Lung microvascular endothelial cell (primary cell): Measurements from ENCODE around the gene INPPL1. TPM values are rescaled to one million over a fixed set of nuclear protein-coding genes. Genes with fewer than 3 reads are reported as not detected.

Source experiments
- DNase-seq, 2 donors: peaks; one replicate each; pipeline versions ENCODE4 v3.0.0 to v3.0.0-alpha.2; 2010; ENCODE audit warnings: low read depth in 2 of 2
- total RNA-seq: library from RNA; depleted of rRNA; stranded (reverse); fragments of >200 nt; gene quantifications from 2 replicates; pipeline ENCODE4 v1.2.1, GENCODE V29; 2014

The INPPL1 gene
- total RNA-seq, 1 donor from 2014 or later: 38.5 TPM

DNA sequence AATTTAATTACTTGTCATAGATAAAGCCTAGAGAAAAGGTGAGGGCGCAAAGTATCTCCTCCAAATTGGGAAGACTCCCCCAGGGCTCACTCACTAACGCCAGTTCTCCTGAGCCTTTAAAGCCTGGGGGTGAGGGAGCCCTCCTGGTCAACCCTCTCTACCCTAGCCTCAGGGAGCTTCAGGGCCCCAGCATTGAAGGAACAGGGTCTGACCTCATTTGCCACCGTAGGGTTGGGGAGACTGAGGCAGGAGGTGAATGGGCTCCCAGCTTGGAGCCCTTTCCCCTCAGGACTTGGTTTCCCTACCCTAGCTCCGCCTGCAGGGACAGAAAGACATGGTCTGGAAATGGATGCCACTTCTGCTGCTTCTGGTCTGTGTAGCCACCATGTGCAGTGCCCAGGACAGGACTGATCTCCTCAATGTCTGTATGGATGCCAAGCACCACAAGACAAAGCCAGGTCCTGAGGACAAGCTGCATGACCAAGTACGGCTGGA, 6.3 kb upstream of the INPPL1 start:
- DNase-seq: no peak

DNA sequence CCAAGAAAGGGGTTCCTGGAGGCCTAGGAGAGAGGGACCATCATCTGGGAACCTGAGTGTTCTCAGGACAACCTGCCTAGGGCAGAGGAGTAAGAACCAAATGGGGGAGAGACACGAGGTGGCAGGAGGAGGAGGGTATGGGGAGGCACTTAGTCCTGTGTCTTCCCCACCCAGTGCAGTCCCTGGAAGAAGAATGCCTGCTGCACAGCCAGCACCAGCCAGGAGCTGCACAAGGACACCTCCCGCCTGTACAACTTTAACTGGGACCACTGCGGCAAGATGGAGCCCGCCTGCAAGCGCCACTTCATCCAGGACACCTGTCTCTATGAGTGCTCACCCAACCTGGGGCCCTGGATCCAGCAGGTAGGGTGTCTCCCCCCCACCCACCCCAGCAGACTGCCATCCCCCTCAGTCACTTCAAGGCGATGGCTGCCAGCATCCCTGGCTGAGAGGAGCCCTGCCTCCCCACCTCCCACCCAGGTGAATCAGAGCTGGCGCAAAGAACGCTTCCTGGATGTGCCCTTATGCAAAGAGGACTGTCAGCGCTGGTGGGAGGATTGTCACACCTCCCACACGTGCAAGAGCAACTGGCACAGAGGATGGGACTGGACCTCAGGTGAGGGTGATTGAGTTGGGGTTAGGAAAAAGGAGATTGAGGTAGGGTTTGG, 3.7 kb upstream of the INPPL1 start:
- no peak for DNase-seq

DNA sequence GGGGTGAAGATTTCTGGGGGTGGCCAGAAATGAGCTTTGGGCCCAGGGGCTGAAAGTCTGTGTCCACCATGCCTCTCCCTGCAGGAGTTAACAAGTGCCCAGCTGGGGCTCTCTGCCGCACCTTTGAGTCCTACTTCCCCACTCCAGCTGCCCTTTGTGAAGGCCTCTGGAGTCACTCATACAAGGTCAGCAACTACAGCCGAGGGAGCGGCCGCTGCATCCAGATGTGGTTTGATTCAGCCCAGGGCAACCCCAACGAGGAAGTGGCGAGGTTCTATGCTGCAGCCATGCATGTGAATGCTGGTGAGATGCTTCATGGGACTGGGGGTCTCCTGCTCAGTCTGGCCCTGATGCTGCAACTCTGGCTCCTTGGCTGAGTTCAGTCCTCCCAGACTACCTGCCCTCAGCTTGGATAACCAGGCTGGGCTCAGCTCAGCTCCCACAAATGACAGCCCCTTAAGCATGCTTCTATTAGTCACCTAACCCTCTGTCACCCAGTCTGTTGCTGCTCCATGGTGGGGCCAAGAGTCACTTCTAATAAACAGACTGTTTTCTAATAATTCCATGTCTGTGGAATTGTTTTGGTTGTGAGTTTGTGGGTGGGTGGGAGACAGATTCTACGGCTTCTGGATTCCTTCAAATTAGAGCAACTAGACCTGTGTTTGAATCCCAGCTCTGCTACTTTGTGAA, 3.0 kb upstream of the INPPL1 start:
- no peak for DNase-seq

DNA sequence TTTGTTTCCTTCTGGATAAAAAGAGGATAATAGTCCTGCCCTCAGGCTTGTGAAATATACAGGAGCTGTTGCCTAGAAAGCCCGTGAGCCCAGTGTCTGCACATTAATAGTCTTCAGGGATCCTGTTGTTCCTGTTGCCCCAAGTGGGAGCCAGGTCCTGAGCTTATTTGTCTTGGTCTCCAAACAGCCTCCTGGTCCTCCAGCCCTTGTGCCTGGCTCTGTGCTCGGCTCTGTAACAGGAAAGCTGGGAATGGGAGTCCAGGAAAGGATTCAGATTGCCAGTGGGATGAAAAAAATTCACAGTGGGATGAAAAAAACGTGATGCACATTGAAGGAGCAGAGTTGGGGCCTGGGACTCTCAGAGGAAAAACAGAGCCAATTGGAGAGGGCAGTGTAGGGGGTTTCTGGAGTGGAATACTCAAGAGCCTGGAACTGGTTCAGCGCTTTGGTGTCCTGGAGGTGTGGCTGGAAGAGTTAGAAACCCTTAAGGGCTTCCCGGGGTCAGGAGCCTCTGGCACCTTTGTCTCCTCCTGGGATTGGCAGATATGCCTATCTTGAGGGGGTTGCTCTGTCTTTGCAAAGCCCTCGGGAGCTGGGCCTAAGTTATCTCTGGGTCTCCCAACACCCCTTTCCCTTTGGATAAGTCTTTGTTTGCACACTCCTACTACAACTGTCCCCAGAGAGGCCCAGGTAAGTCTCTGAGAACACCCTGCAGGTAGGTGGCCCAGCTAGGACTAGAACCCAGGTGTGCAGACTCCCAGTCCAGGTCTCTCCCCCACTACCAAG, 2.3 kb upstream of the INPPL1 start:
- no peak for DNase-seq

DNA sequence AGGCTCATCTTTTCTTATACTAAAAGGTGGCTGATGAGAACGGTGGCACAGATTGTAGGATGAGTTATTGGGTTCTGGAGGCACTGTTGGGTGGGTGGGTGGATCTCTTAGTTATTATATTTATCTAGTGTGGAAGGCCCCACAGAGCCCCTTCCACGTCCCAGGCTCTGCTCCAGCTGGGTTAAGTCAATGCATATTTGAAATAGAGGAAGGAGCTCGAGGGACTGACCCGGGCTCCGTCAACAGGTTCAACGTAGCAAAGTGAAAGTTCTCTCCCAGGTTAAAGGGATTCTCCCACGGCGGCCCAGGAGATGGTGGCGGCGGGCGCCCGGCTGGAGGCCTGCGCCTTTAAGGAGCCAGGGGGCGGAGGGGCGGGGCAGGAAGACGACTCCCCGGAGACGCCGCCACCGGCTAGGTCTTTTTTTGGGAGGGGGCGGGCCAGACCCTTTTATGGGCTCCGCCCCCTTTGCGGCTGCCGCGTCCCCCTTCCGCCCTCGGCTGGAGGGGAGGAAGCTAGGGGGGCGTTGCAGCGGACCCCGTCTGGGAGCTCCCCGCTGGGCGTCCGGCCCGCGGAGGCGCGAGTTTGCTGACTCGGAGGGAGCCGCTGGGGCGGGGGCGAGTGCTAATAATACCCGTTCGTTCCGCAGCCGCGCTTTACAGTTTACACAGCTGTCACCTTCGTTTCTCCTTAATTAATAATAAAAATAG, 1.5 kb upstream of the INPPL1 start:
- peak; percentile 73 to 87 for DNase-seq

DNA sequence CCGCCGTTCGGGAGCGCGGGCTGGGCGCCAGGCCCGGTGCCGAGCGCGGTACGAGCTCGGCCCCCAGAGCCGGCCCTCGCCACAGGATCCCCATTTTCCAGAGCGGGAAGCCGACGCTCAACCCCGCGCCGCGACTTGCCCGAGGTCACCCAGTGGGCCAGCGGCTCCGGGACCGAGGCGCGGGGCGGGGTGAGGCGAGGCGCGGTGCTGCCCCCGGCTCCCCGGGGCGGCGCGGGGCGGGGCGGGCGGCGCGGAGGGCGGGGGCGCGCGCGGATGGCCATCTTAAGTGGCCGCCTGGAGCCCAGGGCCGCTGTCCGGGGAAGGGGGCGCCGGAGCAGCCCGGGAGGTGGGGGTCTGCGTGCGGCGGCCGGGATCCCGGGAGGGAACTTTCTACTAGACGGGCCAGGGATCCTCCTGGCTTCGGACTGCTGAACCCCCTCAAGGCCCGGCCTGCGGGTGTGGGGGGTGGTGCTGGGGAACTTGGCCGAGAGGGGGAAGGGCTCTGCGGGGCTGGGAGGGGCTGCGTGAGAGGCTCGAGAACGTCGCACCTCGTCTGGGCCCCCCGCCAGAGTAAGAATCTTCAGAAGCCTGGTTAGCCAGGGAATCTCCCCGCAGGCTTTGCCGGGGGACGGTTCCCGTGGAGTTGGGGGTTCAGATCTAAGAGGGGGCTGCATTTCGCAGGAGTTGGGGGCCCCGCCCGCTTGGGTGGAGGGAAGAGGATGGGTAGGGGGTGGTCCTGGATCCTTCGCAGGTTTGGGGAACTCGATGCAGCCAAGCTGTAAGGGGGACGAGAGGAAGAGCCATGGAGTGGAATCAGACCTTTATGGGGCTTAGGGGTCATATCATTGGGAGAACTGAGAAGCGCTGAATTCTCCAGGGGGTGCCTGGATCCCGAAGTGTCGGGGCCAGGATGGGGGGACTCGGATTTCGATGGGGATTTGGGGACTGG, 678 bp upstream of the INPPL1 start:
- DNase-seq: peak; percentile 40 to 57

DNA sequence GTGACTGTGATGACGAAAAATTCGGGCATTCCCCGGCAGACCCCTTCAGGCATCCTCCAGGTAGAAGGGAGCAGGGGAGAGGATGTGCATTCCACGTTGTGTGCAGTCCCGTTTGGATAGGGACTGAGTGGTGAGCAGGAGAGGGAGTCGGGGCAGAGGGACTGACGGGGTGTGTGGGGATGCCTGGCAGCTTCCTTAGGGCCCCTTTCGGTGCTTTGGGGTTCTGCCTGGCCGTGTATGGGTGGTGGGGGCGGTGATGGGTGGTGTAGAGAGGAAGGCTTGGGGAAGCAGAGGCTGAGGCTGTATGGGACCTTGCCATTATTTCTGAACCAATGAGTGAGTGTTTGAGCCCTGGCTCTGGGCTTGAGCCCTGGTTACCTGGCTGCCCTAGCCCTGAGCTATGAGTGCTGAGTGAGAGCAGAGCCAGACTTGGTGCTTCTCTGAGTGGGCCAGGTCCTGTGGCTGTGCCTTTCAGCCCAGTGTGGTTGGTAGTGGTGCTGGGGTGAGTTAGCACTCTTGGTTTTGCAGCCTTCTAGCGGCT, 914 bp downstream of the INPPL1 start:
- no peak for DNase-seq

DNA sequence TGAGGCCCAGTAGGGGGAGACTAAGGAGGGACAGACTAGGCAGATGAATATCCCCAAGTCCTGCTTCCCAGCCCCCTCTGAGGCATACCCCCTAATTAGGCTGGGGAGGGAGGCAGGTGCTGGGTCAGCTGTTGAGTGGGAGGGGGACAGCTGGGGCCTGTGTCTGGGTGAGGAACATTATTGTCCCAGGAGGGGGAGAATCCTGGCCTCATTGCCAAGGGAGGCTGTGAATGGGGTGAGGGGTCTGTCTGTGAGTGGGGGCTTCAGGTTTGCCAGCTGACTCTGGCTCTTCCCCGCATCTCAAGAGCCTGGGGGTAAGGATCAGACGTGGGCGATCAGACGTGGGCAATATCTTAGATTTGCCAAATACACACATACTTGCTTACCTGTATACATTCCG, 2.1 kb downstream of the INPPL1 start:
- no peak for DNase-seq

DNA sequence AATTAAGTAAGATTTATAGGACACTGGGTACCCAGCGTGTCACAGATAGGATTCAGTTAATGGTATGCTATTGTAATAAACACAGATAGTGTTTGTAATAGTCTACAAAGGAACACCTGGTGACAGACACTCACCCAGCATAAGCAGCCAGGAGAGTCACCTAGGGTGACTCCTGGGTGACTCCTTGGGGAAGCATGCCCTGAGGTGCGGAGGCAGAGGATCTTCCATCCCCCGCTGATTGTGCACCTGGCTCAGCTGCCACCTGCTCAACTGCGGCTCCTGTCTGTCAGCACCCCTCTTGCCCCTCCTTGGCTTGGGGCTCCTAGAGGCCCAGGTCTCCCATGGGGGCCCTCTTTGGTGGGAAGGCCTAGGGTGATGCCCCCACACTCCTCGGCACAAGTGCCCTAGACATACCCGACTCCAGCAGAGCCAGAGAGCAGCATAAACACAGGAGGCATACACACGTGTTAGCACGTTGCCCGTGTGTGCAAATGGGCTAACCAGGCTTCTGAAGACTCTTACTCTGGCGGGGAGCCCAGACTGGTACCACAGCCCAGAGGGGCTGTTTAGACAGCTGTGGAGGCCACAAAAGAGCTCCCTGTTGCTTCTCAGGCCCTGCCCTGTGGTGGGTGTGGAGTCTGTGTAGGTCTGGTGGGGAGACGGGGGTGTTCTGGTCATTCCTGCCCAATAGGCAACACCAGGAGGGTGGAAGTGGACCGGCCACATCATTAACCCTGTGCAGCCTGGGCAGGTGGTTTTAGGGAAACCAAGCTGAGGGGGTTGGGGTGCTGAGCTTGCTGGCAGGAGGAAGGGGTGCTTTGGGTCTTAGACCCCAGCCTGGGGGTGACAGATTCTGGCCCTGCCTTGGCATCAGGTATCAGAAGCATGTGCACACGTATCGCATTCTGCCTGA, 3.0 kb downstream of the INPPL1 start:
- no peak for DNase-seq

DNA sequence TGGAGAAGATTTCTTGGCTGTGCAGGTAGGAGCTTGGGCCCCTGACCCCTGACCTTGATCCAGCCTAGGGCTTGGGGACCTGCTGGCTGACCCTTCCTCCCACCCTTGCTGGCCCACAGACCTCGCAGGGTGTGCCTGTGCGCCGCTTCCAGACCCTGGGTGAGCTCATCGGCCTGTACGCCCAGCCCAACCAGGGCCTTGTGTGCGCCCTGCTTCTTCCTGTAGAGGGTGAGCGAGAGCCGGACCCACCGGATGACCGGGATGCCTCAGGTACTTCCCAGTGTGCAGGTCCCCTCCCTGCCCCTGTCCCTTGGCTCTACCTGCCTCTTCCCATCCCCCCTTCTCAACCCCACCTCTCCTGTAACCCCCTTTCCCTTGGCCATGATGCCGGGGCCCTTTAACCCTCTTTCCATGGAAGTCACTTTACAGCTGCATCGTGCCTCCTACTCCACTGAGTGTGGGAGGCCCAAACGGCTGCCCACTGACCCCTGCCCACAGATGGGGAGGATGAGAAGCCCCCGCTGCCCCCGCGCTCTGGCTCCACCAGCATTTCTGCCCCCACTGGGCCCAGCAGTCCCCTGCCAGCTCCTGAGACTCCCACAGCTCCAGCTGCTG, 3.8 kb downstream of the INPPL1 start:
- DNase-seq: peak in 1 of 2 donors; percentile 37

DNA sequence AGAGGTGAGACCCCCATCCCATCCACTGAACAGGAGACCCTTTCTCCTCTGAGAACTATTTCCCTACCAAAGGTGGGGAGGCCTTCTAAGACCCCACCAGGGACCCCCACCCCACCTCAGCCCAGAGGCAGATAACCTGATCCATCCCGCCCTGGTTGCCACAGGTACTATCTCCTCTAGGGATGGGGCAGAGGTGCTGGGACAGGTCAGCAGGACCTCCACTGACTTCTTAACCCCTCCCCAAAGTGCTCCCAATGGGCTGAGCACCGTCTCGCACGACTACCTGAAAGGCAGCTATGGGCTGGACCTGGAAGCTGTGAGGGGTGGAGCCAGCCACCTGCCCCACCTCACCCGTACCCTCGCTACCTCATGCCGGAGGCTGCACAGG, 4.3 kb downstream of the INPPL1 start:
- no peak for DNase-seq

DNA sequence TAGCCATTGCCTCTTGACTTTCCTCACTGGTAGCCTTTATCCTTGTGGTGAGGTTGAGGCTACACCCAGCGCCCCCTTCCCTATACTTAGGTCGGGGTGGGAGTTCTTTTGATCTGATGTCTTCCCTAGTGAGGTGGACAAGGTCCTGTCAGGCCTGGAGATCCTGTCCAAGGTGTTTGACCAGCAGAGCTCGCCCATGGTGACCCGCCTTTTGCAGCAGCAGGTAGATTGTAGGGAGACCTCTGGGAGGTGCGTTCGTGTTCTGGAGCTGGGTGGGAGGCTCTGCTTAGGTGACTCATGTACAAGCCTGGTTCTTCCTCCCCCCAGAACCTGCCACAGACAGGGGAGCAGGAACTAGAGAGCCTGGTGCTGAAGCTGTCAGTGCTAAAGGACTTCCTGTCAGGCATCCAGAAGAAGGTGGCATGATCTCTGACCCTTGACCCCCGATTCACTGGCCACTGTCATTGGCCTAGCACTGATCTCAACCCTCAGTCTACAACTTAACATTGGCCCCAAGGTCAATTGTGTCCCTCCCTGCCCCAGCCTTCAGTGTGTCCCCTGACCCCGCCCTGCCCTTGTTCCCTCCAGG, 4.9 kb downstream of the INPPL1 start:
- no peak for DNase-seq

DNA sequence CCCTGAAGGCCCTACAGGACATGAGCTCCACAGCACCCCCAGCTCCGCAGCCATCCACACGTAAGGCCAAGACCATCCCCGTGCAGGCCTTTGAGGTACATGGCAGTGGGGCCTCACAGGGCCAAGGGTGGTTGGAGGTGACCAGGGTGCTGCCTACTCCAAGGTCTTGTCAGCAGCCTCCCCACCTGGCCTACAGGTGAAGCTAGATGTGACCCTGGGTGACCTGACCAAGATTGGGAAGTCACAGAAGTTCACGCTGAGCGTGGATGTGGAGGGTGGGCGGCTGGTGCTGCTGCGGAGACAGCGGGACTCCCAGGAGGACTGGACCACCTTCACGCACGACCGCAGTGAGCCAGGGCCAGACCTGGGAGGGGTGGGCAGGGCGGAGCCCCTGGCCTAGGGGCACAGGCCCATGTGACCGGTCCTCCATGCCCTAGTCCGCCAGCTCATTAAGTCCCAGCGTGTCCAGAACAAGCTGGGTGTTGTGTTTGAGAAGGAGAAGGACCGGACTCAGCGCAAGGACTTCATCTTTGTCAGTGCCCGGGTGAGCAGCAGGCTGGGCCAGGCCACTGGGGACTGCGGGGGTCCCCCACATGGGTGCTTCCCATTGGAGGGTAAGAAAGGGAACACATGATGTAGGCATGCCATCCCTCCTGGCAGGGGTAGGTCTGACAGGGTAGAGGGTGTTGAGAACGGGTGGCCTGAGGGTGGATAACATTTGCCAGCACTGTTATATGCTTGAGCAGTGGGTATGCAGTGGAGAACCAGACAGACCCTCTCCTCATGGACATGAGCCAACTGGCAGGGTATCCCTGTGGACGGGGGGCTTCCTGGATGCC, 5.6 kb downstream of the INPPL1 start:
- DNase-seq: no peak

DNA sequence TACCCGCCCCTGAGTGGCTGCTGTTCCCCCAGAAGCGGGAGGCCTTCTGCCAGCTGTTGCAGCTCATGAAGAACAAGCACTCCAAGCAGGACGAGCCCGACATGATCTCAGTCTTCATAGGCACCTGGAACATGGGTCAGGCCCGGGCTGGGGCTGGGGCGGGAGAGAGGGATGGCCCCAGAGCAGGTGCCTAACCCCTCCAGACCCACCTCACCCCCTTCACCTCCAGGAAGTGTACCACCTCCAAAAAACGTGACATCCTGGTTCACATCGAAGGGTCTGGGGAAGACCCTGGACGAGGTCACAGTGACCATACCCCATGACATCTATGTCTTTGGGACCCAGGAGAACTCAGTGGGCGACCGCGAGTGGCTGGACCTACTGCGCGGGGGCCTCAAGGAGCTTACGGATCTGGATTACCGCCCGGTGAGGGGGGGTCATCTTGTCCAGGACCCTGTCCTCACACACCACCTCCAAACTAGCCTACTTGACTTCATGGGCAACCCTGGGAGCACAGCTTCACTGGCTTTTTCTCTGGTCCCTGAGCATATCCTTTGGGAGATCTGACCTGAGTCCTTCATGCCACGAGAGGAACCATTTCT, 6.3 kb downstream of the INPPL1 start:
- DNase-seq: no peak

DNA sequence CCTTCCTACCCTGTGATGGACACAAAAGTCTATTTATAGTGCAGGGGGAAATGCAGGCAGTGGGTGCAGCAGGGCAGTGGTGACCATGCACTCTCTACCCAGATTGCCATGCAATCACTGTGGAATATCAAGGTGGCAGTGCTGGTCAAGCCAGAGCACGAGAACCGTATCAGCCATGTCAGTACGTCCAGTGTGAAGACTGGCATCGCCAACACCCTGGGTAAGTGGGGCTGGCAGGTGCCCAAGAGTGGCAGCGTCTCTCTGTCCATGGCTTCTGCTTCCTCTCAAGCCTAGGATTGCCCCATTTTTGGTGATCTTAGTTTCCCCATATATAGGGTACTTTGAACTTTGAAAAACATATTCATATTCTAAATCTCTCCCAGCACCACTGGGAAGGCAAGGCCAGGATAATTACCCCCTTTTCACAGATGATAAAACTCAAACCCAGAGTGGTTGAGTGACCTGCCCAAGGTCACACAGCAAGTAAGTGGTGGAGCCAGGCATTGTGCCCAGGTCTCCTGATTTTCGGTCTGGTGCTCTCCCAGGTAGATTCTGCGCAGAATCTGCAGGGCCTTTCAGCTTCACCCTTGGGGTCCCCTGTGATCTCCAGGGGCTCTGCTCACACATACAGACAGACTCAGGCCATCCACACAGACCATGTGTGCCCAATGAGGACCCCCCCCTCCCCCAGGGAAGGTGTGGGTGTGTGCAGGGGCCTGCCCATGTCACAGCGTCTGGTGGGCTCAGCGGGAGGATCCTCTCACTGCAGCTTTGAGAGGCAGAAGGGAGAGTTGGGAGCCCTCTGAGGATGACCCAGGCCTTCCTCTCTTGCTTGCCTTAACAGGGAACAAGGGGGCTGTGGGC, 7.1 kb downstream of the INPPL1 start:
- no peak for DNase-seq
